IPS DF 6.9 (cell line): ENCODE results near the gene MCIDAS.

Experiments used
- DNase-seq: peaks from one replicate; pipeline ENCODE4 v3.0.0-alpha.2; 2013; ENCODE audit warnings: low read depth, low spot score
- H3K27ac ChIP-seq: one replicate; pipeline ENCODE4 v1.5.1; 2013; ENCODE audit warnings: low read length, control low read depth
- H3K27me3 ChIP-seq: 2 replicates; pipeline ENCODE4 v1.6.1; 2013; ENCODE audit warnings: mild to moderate bottlenecking, low read length; ENCODE audit not compliant: control insufficient read depth, insufficient read depth
- H3K36me3 ChIP-seq: 2 replicates; pipeline ENCODE4 v1.6.1; 2013; ENCODE audit warnings: low read length; ENCODE audit not compliant: control insufficient read depth, insufficient read depth
- H3K4me1 ChIP-seq: 2 replicates; pipeline ENCODE4 v1.6.1; 2013; ENCODE audit warnings: low read length; ENCODE audit not compliant: control insufficient read depth, insufficient read depth
- H3K4me3 ChIP-seq: 2 replicates; pipeline ENCODE4 v1.5.1; 2013; ENCODE audit warnings: mild to moderate bottlenecking, low read length
- H3K9me3 ChIP-seq: 2 replicates; pipeline ENCODE4 v1.6.1; 2013; ENCODE audit warnings: low read length, inconsistent platforms; ENCODE audit not compliant: control insufficient read depth, insufficient read depth
- WGBS: extraction: QIAGEN DNeasy Blood & Tissue Kit; methylation state at CpG from one replicate; pipeline ENCODE4 v1.1.7; 2013; ENCODE audit warnings: mixed read lengths, missing lambda C conversion rate; ENCODE audit not compliant: insufficient read length, insufficient coverage; 5-methylcytosine and 5-hydroxymethylcytosine counted together

Gene MCIDAS

DNA sequence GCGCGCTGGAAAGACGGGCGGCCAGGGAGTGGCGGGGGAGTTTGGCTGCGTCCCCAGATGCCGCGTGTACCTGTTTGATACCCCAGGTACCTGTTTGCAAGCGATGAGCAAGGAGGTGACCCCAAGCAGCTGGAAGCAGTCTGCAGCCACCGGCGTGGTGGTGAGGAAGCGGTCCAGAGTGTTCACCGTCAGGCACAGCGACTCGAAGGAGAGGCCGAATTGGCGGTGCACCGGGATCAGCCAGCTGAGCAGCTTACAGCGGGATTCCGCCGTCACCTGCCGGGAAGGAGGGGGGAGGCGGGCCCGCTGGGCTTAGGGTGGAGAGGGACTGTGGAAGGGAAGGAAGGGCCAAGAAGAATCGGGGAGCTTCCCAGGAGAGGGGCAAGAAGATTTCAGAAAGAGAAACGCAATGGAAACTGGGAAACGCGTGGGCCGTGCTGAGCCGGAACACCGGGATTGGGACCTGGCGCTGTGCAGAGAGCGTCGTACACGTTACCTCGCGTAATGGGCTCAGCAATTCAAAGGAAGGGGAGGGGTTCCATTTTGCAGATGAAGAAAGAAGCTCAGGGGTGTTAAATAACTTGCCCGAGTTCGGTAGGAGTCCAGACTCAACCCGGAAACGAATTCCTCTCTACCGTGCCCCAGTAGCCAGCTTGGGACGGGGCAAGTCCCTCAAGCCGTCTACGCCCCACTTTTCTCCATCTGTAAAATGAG, 5.3 kb upstream of the MCIDAS start:
- no peak overlapping the region for H3K27ac ChIP-seq
- peaks cover 6% of the 10 kb centered on the region for H3K4me1 ChIP-seq
- DNase-seq: no peak
- H3K4me3 ChIP-seq: peak overlapping the region; percentile 23; the same call in 1 of the 2 replicates
- H3K27me3 ChIP-seq: peaks cover 75% of the 10 kb centered on the region
- no CpG with 5 or more reads among the region's 45 CpGs for WGBS
- H3K36me3 ChIP-seq: no peaks in the 10 kb centered on the region; the same call in 1 of the 2 replicates
- no peaks in the 10 kb centered on the region for H3K9me3 ChIP-seq

DNA sequence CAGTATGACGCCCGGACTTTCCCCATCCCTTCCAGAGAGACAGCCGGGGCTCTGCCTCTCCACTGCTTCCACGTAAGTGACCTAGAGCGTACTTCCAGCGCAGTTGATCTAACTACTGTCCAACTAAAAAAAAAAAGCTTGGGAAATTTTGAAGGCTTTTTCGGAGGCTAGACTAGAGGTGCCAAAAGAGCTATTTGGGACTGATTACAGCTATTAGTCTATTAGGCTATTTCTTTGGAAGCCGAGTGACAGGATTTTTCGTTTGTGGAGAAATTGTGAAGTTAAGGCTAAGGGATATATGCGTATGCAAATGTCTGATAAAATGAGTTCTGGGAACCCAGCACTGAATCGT, 4.8 kb upstream of the MCIDAS start:
- Histone ChIP-seq H3K27me3 (peaks cover 76% of the 10 kb centered on the region), H3K4me3 (no peak overlapping the region; the same call in 1 of the 2 replicates), H3K36me3 (no peaks in the 10 kb centered on the region; the same call in 1 of the 2 replicates)

DNA sequence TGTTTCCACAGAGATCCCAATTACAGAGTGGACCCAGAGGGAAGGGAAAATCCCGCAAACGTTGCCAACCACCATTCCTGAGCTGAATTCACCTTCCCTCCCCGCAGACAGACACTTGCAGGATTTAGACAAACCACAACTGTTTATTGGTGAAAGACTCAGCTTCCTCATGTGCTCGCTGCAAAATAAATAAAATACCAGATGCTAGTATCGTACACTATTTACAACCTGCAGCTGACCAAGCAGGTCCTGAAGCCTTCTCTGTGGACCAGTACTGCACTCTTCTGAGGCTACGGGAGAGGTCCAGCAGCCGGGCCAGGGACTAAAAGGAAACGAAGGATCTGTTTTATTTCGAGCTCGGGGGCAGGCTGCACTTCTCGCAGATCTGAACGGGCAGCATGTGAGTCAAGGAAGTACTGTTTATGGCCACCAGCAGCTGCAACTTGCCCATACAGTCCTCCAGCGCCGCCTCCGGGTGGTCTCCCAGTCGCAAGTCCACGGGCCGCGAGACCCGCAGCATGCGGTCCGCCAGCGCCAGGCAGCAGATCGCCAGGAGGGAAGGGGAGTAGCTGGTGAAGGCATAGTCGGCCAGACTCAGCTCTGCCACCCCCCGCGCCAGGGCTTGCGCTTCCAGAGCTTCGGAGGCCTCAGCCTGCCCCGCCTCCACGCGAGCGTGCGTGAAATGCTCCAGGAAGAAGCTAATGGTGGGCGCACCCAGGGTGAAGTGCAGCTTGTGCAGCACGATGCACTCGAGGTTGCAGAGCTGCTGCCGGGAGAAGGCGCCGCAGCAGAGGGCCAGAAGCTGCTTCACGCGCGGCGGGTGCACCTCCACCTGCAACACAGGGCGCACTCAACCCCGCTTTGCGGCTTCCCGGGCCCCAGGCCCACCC, 4.2 kb upstream of the MCIDAS start:
- no CpG with 5 or more reads among the region's 48 CpGs for WGBS
- Histone ChIP-seq H3K9me3 (no peaks in the 10 kb centered on the region), H3K4me3 (peak overlapping the region; percentile 23; the same call in 1 of the 2 replicates), H3K4me1 (peaks cover 6% of the 10 kb centered on the region), H3K27me3 (peaks cover 81% of the 10 kb centered on the region), H3K27ac (no peak overlapping the region), H3K36me3 (no peaks in the 10 kb centered on the region; the same call in 1 of the 2 replicates)
- no peak for DNase-seq

More for the DNA sequence above, 4.8 kb upstream of the MCIDAS start:
- Histone ChIP-seq H3K9me3 (no peaks in the 10 kb centered on the region), H3K27ac (no peak overlapping the region), H3K4me1 (peaks cover 6% of the 10 kb centered on the region)
- DNase-seq: no peak
- no CpG with 5 or more reads among the region's 11 CpGs for WGBS

DNA sequence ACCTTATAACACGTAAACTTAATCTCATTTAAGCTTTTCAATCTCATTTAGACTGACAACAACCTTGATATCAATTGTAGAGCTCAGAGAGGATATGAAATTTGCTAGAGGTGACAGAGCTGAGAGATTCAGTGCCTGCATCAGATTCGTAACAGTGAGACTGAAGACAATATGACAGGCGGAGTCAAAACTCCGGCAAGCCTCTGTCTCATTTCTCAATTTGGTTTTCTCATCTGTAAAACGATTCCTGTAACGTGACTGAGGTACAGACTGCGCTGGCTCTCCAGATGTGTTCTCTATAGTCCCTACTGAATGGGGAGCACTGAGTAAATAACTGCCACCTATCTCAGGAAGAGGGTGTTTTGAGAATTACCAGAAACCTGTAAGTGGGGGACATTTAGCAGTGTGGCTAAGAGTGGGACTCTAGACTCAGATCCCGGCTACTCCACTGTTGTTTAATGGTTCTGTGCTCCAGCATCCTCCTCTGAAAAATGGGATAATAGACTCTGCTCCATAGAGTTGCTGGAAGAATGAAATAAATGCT, 3.0 kb upstream of the MCIDAS start:
- Histone ChIP-seq H3K4me1 (peaks cover 6% of the 10 kb centered on the region), H3K4me3 (no peak overlapping the region), H3K27me3 (peaks cover 87% of the 10 kb centered on the region), H3K36me3 (no peaks in the 10 kb centered on the region; the same call in 1 of the 2 replicates), H3K9me3 (no peaks in the 10 kb centered on the region), H3K27ac (no peak overlapping the region)
- WGBS: 100% methylated on average over 1 of the region's 8 CpGs
- no peak for DNase-seq

GRCh38 chr5:55227664-55228430, 732 bp upstream of the MCIDAS start:
- no peak for DNase-seq
- peak overlapping the region; percentile 34; the same call in 1 of the 2 replicates for H3K4me3 ChIP-seq

GRCh38 chr5:55226027-55226933, 835 bp downstream of the MCIDAS start:
- peaks cover 93% of the 10 kb centered on the region for H3K27me3 ChIP-seq
- no CpG with 5 or more reads among the region's 54 CpGs for WGBS
- peaks cover 5% of the 10 kb centered on the region for H3K4me1 ChIP-seq
- peak overlapping the region; percentile 34; the same call in 1 of the 2 replicates for H3K4me3 ChIP-seq
- H3K9me3 ChIP-seq: no peaks in the 10 kb centered on the region
- H3K27ac ChIP-seq: no peak overlapping the region
- no peak for DNase-seq
- H3K36me3 ChIP-seq: no peaks in the 10 kb centered on the region; the same call in 1 of the 2 replicates

More at GRCh38 chr5:55227664-55228430, 732 bp upstream of the MCIDAS start:
- WGBS: no CpG with 5 or more reads among the region's 30 CpGs
- Histone ChIP-seq H3K9me3 (no peaks in the 10 kb centered on the region), H3K27me3 (peaks cover 93% of the 10 kb centered on the region), H3K36me3 (no peaks in the 10 kb centered on the region; the same call in 1 of the 2 replicates), H3K27ac (no peak overlapping the region), H3K4me1 (peaks cover 8% of the 10 kb centered on the region)

DNA sequence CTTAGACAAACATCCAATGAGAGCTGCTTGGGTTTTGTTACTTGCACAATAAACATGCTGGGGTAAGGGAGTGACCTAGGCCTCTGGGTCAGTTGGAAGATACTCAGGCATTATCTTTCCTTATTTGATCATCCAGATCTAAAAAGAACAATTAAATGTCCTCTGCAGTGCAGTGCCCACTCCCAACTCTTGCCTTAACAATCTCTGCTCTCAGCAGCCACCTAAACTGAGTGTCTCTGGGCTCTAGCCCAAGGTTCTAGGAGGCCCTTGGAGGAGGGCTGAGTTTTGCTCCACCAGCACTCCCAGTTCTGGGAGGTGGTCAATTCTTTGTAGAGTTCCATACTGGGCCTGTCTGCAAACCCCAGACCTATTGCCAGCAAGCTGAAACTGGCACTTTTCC, 1.8 kb downstream of the MCIDAS start:
- Histone ChIP-seq H3K4me3 (no peak overlapping the region), H3K27ac (no peak overlapping the region), H3K4me1 (peaks cover 4% of the 10 kb centered on the region; the same call in 1 of the 2 replicates), H3K36me3 (no peaks in the 10 kb centered on the region), H3K9me3 (no peaks in the 10 kb centered on the region), H3K27me3 (peaks cover 88% of the 10 kb centered on the region)
- DNase-seq: no peak

DNA sequence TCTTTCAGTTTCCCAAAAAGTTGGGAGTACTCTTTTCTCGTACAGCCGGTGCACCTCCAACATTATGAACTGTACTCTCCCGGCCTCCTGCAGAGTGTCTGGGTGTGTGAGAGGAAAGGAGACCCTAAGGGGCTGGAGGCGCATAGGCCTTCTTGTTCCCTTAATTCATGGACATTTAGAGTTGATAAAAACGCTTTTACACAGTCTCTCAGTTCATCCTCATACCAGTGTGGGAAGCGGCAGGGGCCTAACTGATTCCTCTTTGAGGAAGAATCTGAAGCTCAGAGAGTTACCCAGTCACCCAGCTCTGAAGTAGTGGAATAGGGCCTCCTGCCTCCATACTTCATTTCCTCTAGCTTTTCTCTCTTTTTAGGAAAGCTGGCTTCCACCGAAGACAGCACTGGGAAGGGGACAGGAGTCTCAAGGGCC, 3.3 kb downstream of the MCIDAS start:
- DNase-seq: no peak
- H3K36me3 ChIP-seq: no peaks in the 10 kb centered on the region
- peaks cover 78% of the 10 kb centered on the region for H3K27me3 ChIP-seq
- H3K9me3 ChIP-seq: no peaks in the 10 kb centered on the region
- no peak overlapping the region for H3K27ac ChIP-seq
- WGBS: no CpG with 5 or more reads among the region's 7 CpGs
- H3K4me1 ChIP-seq: peaks cover 4% of the 10 kb centered on the region; the same call in 1 of the 2 replicates
- no peak overlapping the region for H3K4me3 ChIP-seq
